HEK293T (cell line): ENCODE measurements around the gene CREB3L4.

Experiments
- BHLHE40 ChIP-seq: fragments of 450-650 bp; IDR thresholded peaks from 2 replicates; pipeline ENCODE4 v1.6.1; 2016; ENCODE audit warnings: mild to moderate bottlenecking, moderate library complexity, borderline replicate concordance
- ELF4 ChIP-seq: fragments of 450-650 bp; IDR thresholded peaks from 2 replicates; pipeline ENCODE4 v1.6.1; 2017; ENCODE audit warnings: antibody characterized with exemption
- FOXK2 ChIP-seq: fragments of 450-650 bp; IDR thresholded peaks from 2 replicates; pipeline ENCODE4 v1.6.1; 2016; ENCODE audit warnings: mild to moderate bottlenecking
- HDGF ChIP-seq: fragments of 450-650 bp; IDR thresholded peaks from 2 replicates; pipeline ENCODE4 v1.6.1; 2017; ENCODE audit warnings: antibody characterized with exemption, borderline replicate concordance
- L3MBTL2 ChIP-seq: fragments of 450-650 bp; conservative IDR thresholded peaks from 2 replicates; pipeline ENCODE4 v1.6.1; 2016; ENCODE audit warnings: mild to moderate bottlenecking
- NFRKB ChIP-seq: fragments of 450-650 bp; IDR thresholded peaks from 2 replicates; pipeline ENCODE4 v1.6.1; 2016; ENCODE audit warnings: mild to moderate bottlenecking, moderate library complexity
- SP1 ChIP-seq: fragments of 450-650 bp; IDR thresholded peaks from 2 replicates; pipeline ENCODE4 v1.6.1; 2017

- TF ChIP-seq BHLHE40: no peak
- TF ChIP-seq SP1: no peak
- no peak for TF ChIP-seq FOXK2
- no peak for TF ChIP-seq L3MBTL2
- TF ChIP-seq NFRKB: no peak
- TF ChIP-seq HDGF: no peak
- TF ChIP-seq ELF4: no peak
Observed at GRCh38 chr1:153944005-153944826, 23.5 kb upstream of the CREB3L4 start.
